GM12891 (cell line): ENCODE results near the gene SEC24D.

Experiments used
- POLR2A ChIP-seq: IDR thresholded peaks from 2 replicates; pipeline ENCODE4 v1.6.1; 2011; ENCODE audit warnings: low read depth, low read length, control low read depth
- POLR2AphosphoS5 ChIP-seq: IDR thresholded peaks from 2 replicates; pipeline ENCODE4 v1.6.1; 2011; ENCODE audit warnings: low read depth, low read length, control low read depth

DNA sequence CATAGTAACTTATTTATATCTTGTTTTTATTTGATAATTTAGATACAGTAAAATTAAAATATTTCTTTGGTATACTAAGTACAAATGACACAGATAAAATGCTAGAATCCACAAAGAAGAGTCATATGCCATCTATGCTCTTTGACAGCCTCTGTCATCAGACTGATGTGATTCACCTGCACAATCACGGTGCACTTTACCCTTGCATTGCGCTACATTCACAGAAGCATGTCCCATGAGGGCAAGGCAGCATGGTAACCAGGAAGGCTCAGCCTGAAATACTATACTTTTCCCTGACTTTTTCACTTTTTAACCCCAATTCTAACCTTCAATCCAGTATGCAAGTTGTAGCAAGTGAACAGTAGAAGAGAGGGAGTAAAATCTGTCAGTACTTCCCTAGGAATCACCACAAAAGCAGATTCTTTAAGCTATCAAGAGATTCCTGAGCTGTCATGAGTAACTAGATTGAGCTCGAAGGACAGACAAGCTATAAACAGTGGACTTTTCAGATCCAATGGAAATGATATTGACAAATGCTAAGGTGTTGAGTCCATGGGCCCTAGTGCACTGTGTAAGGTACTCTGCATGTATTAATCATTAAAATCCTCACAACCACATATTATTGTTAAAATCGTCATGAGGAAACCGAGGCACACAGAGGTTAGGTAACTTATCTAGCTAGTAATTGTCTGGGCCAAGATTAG lies 14.2 kb downstream of the SEC24D start:
- TF ChIP-seq POLR2AphosphoS5 (no peak), POLR2A (no peak)
